ENCODE results near the gene RHOBTB3.
"Not testable (repeated sequence)": the region's sequence is repeated elsewhere in the genome, so short reads cannot be mapped to it uniquely, and the experiment has no call there.

The RHOBTB3 gene, protein sequence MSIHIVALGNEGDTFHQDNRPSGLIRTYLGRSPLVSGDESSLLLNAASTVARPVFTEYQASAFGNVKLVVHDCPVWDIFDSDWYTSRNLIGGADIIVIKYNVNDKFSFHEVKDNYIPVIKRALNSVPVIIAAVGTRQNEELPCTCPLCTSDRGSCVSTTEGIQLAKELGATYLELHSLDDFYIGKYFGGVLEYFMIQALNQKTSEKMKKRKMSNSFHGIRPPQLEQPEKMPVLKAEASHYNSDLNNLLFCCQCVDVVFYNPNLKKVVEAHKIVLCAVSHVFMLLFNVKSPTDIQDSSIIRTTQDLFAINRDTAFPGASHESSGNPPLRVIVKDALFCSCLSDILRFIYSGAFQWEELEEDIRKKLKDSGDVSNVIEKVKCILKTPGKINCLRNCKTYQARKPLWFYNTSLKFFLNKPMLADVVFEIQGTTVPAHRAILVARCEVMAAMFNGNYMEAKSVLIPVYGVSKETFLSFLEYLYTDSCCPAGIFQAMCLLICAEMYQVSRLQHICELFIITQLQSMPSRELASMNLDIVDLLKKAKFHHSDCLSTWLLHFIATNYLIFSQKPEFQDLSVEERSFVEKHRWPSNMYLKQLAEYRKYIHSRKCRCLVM

DNA sequence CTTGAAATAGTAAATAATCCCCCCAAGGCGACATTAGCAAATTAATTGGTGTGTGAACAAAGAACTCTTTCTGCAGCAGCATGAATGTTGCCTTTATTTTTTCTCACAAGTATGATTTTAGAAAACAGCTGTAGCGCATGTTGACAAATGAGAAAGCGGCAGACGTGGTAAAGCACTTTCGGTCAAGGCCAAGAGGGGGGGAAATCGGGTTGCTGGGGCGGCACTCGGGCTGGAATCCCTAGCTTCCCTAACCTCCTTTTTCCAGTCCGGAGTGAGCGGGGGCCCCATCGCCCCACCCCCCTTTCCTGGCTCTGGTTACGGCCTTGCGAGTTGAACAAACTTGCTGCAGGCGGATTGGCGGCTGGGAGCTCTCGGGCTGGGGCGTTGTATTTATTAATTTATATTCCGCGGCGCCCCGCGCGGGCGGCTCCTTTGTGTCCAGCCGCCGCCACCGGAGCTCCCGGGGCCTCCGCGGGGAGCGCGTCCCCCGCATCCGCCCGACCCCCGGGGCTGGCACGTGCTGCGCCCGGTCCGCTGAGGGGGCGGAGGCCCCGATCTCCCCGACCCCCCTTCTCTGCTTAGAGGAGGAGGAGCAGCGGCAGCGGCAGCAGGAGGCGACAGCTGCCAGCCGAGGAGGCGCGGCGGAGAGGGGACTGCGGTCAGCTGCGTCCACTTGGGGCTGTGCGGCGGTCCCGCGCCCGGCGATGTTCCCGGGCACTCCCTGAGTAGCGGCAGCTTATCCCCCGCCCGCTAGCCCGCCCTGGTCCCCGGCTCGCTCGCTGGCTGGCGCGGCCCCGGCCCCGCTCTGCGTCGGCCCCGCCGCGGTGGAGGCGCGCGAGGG lies at the start of gene RHOBTB3:
Gene RHOBTB3 (plus strand): TSS at position 607 of the 841 bp plus-strand sequence. CDS start 347 bp downstream, outside the sequence.
- no peak for DNase-seq (ENCODE audit: low spot score)

DNA sequence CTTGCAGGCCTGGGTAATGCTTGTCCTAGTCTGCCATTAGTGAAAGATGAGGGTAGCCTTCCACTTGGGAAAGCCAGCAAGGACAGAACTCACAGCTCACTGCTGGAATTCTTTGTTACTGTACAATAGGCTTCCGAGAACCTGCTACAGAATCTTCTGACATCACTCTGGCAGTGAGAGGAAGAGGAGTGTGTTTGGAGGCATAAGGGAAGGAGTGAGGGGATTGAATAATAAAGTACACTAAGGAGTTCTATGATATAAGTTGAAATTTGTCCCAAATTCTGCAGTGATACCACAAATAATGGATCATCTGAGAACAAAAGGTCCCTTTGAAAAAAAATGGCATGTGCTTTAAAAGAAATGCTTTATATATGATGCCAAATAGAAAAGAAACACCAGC lies 48.2 kb upstream of the RHOBTB3 start, which contains the start of gene SPATA9:
Gene SPATA9 (minus strand): TSS at position 101 of the 400 bp plus-strand sequence. CDS start 137 bp downstream, outside the sequence.
- DNase-seq (ENCODE audit: low spot score): no peak

DNA sequence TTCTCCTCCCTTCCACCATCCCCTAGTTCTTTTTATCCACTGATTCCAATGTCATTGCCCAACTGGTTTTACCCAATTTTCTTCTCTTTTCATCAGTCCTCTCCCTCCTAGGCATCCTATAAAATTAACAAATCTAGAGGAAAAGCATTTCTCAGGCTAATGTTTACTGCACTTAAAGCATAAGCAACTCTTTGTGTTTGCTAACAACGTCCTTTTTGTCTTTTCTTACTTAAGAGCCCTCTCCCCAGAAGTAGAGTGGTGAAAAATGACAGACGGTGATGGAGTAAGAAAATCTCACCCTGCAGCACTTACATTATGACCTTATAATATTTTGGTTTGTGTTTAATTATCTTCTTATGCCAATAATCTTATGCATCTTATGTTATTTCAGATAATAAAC lies 46.8 kb upstream of the RHOBTB3 start:
- DNase-seq (ENCODE audit: low spot score): no peak

DNA sequence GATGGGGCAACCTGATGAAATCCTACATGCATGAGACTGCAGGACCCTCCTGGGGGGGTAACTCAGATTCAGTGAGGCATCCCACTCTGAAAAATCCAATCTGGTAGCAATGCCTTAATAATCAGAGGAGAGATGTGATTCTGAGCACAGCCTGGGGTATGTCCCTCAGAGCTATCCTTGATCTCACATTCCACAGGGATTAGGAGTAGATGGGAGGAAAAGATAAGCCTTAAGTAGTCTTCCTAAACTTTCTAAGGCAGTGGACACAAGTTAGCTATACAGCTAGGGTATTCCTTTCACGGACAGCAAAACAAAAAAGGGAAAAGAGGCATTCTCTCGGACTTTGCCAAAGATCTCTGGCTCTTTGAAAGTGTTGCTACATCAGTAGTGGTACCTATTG lies 44.5 kb upstream of the RHOBTB3 start:
- no peak for DNase-seq (ENCODE audit: low spot score)

DNA sequence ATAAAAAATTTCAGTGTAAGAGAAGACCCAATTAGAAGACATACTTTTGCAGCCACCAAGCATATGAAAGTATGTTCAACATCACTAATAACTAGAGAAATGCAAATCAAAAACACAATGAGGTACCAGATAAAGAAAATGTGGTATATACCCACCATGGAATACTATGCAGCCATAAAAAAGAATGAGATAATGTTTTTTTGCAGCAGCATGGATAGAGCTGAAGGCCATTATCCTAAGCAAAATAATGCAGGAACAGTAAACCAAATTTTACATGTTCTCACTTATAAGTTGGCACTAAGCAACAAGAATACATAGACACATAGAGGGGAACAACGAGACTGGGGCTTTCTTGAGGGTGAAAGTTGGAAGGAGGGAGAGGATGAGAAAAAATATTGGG lies 41.5 kb upstream of the RHOBTB3 start:
- no peak for DNase-seq (ENCODE audit: low spot score)

DNA sequence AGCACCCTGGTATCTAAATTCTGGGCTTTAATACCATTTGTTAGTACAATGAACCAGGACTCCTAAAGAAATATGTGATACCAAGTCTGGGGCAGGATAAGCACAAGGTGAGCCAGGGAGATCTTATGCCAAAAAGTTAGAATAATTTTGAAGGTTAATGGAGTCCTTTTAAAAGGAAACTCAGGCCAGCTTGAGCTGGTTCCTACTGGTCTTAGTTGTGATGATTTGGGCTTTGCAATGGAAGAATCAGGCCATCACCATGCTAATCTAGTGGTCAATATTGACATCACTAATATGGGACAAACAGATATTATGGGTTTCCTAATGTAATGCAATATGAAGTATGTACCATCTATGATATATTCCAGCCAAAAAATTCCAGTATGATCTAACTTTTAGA lies 40.8 kb upstream of the RHOBTB3 start:
- DNase-seq (ENCODE audit: low spot score): no peak

DNA sequence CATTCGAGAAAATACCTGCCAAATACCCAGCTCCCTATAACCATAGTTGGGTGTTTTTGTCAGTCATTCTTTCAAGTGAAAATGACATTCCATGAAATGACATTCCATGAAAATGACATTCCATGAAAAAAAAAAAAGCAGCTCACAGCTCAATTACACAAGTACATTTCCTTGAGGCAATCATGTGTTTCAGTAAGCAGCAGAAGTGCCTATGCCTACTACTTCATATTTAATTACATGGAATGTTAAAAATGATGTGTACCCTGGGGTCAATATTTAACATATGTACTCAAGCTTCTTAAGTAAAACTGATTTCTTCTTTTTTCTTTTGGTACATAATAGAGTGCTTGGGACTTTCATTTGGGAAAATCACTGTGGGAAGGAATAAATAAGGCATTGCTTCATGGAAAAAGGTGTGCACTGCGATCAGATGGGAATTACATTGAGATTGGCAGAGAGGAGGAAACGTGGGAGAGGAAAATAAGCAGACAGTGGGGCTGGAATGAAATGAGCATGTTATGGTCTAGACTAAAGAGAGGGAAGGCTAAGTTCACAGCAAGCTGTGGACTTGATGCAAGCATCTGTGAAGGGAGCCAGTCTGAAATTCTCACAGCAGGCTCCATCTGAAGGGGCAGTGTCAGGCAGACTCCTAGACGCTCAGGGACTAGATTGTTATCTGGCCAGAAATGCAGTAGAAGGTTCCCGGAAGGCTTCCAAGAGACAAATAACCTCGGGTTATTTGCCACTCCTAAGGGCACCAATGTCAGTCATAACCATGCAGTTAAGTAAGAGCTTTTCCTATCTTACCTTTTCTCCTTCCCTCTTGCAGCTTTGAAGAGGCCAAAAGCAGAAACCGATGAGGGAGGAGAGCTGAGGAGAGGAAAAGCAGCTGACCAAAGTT lies 33.1 kb upstream of the RHOBTB3 start:
- DNase-seq (ENCODE audit: low spot score): no peak

DNA sequence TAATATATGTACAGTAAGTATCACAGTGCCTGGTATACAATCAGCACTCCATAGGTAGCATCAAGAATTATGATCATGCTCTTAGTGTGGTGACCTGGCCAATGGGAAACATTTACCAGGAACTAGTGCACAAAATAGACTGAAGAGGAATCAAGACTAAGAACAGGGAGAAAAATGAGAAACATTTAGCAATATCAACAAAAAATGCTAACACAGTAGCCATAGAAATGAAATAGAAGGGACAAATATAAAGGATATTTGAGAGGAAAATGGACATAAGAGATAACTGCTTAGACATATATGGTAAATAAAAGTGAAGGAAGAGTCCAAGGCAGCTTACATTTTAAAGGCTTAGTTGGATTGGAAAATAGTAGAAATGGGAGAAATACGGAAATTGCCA lies 31.8 kb upstream of the RHOBTB3 start:
- no peak for DNase-seq (ENCODE audit: low spot score)

DNA sequence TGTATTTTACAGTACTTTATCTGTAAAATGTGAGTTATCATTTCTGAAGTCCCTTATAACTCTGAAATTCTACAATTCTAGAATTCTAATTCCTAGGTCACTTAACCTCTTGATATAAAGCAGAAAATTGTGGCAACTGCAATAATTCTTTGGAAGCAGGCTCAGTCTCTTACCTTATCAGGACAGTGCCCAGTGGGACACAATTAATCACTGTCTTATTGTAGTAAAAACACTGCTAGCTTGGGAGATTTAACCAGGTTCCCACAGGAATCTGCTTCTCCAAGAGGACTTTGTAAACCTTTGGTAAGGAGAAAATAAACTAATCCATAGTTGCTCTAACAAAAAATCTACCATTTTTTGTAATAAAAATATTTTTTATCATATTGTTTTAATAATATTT lies 30.1 kb upstream of the RHOBTB3 start:
- DNase-seq (ENCODE audit: low spot score): no peak

DNA sequence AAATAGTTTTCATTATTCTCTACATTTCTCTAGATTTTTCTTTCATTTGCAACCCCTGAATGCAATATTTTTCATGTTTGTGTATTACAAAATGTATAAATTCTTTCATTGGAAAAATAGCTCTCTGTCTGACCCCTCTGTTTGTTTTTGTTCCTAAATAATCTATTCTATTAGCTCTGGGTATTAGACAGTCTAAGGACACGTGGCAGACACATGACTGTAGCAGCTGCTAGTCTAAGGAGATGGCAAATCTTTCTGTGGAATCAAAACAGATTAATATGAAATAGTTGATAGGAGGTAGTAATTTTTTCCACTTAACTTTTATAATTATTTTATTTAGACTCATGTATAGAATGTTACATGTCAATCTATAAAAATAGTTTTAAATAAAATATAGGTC lies 27.0 kb upstream of the RHOBTB3 start:
- DNase-seq (ENCODE audit: low spot score): no peak

DNA sequence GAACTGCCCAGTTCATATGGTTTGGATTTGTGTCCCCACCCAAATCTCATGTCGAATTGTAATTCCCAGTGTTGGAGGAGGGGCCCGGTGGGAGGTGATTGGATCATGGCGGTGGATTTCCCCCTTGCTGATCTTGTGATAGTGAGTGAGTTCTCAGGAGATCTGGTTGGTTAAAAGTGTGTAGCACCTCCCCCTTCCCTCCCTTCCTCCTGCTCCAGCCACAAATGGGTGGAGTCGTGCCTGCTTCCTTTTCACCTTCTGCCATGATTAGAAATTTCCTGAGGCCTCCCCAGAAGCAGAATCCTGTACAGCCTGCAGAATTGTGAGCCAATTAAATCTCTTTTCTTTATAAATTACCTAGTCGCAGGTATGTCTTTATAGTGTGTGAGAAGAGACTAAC lies 24.9 kb upstream of the RHOBTB3 start:
- not testable (repeated sequence) for DNase-seq (ENCODE audit: low spot score)

DNA sequence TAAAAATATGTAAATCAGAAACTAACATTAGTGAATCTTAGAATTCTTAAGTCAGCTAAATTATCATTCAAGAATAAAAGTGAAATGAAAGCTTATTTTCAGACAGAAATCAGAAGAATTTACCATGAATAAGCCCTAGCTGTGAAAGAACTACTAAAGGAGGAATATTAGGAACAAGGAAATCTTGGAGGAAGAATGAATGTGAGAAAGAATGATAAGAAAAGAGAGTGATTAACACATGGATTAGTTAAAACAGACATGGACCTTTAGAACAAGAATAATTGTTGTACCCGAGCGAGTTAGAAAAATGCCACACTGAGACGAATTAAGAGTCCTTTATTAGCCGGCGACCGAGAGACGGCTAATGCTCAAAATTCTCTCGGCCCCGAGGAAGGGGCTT lies 24.1 kb upstream of the RHOBTB3 start:
- no peak for DNase-seq (ENCODE audit: low spot score)

DNA sequence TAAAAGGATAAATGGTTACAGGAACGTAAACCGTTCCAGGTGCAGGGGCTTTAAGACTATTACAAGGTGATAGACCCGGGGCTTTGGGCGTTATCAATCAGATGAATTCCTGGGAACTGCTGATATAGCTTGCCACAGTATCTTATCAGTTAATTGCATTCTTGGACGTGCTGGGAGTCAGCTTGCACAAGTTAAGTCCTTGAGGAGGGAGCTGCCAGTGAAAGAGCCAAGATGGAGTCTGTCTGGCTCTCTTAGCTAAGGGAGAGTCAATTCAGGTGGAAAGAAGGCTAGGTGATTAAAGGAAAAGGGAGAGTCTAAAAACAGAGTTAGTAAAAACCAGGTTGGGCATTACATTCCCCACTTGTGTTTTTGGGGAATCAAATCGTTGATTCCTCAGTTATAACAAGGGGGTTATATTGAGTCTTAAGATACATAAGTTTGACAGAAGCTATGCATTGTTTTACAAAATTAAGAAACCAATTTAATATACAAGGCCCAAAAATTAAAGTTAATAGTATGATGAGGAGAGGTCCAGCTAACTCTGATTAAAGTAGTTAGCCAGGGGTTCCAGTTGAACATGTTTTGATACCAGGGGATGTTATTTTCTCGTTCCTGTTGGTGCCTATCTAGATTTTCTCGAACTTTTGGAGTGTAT lies 23.5 kb upstream of the RHOBTB3 start:
- DNase-seq (ENCODE audit: low spot score): not testable (repeated sequence)

DNA sequence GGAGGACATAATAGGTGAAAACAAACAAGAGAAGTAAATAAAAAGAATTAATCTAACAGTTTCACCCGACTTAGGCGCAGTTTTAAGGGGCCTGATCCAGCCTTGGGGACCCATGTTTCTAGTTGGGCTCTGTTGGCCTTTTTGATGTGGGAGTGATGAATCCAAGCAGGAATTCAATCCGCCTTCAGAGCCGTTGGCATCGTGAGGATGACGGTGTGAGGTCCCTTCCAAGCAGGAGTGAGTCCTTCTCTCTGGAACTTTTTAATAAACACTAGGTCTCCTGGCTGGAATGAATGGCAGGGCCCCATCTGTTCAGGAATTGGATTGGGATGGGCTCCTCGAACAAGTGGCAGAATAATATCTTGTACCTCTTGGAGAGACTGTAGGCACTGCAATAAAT lies 22.3 kb upstream of the RHOBTB3 start:
- no peak for DNase-seq (ENCODE audit: low spot score)

DNA sequence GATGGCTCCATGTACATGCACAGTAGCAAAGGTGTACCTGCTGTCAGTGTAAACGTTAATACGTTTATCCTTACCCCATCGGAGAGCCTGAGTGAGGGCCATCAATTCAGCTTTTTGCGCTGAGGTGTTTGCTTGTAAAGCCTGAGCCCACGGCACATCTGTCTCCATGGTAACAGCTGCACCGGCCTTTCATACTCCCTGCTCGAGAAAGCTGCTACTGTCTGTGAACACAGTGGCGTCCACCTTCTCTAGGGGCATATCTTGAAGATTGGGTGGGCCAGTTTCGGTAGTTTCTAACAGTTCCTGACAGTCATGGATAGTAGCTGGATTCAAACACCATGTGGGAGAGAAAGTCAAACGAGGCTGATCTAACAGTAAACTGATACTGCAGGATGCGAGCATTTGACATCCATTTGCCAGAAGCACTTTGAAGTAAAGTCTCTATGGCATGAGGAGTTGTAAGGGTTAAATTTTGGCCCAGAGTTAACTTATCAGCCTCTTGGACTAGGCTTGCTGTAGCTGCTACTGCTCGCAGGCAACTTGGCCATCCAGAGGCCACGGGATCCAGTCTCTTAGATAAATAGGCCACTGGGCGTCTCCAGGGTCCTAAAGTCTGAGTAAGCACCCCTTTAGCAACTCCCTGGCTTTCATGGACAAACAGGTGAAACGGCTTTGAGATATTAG lies 21.0 kb upstream of the RHOBTB3 start:
- DNase-seq (ENCODE audit: low spot score): no peak

DNA sequence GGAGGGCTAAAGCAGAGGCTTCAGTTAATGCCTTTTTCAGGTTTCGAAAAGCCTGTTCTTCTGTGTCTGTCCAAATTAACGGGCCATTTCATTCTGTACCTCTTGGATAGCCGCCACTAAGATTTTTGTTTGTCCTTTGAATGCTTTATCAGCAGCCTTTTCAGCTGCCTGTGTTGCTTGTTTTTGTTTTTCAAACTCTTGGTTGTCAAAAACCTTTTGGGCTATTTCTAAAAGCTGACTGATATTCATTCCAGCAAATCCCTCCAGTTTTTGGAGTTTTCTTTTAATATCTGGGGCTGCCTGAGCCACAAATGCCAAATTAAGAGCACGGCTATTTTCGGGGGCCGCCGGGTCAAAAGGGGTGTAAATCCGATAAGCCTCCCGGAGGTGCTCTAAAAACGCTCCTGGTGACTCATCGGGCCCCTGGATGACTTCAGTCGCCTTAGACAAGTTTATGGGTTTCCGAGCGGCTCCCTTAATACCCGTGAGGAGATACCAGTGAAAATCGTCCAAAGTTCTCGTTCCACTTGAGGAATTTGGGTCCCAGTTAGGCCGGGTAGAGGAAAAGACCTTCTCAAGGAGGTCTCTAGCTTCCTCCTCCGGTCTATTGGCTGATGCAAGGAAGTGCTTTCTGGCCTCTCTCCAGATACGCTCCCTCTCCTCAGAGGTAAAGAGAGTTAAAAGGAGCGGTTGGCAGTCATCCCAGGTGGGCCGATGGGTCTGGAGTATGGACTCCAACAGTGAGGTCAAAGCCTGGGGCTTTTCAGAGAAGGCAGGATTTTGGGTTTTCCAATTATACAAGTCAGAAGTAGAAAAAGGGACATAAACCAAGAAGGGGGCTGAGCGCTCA lies 20.3 kb upstream of the RHOBTB3 start:
- not testable (repeated sequence) for DNase-seq (ENCODE audit: low spot score)

DNA sequence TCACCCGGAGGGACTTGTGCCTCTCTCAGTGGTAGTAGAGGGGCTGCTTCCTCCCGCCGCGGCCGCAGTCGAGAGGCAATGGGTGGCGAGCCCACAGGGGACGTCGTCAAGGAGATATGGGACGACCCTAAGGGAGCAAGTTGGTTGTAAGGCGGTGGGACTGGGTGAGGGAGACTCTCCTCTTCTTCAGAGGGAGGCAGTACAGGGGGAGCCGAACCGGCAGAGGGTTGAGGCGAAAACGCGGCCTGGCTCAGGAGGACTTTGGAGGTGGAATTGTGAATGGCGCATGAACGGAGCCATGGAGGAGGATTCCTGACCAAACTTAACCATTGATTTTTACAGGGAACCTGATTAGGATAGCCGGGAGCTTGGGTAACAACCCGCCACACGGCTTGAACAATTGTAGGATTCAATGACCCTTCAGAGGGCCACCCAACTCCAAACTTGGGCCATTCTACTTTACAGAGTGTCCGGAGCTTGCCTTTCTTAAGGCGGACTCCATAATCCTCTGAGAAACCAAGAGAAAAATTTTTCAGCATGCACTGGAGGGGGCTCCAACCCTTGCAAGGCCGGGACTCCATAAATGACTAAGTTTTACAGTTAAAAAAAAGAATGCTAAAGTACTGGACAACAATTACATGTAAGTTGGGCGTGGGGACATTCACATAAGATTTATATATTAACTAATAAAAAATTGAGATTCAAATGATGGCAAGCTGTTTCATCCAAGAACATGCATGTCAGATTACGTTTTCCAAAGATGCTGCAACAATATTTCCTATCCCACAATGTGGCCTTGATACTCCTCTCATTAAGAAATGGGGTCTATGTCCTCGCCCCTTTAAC lies 19.4 kb upstream of the RHOBTB3 start:
- DNase-seq (ENCODE audit: low spot score): no peak

DNA sequence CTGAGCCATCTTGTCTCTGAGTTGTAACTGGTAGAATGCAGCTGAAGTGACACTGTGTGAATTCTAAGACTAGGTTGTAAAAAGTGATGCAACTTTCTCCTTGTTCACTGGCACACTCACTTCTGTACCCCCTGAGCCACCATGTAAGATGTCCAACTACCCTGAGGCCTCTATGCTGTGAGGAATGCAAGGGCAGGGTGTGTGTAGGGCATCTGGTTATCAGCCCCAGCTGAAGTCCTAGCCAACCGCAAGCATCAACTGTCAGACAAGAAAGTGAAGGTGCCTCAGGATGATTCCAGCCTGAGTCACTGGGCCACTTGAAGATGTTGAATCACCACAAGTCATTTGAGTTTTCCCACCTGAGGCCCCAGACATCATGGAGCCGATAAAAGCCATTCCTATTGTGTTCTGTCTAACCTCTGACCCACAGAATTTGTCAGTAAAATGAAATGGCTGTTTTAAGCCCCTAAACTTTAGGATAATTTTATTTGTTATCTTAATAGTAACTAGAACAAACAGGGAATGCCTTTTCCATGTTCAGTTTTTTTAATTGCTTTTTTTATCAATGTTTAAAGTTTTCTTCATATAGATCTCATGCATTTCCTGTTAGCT lies 18.7 kb upstream of the RHOBTB3 start:
- DNase-seq (ENCODE audit: low spot score): no peak

Measured in CD4-positive, alpha-beta T cell treated with Interleukin-15 for 4 hours (primary cell).